H1 (cell line): ENCODE results near the gene RNU7-1. TPM values are rescaled to one million over a fixed set of nuclear protein-coding genes. Genes with fewer than 3 reads are reported as not detected.
A peak's percentile ranks its signal among the peaks of the same experiment; 100 is the strongest.

Experiments
- ASH2L ChIP-seq: fragments of 200-600, 300-600 bp; sonication (generic); IDR thresholded peaks from one replicate; pipeline ENCODE4 v1.7.1; 2017; ENCODE audit warnings: low read length
- ATF3 ChIP-seq: IDR thresholded peaks from 2 replicates; pipeline ENCODE4 v1.6.1; 2011; ENCODE audit warnings: low read depth, mild to moderate bottlenecking, low read length; ENCODE audit not compliant: insufficient read depth
- BACH1 ChIP-seq: IDR thresholded peaks from 2 replicates; pipeline ENCODE4 v1.6.1; 2012; ENCODE audit warnings: low read length, improper control_type of control experiment
- CTBP2 ChIP-seq: IDR thresholded peaks from 2 replicates; pipeline ENCODE4 v1.7.0; 2011; ENCODE audit warnings: borderline replicate concordance, mild to moderate bottlenecking, moderate library complexity, mixed read lengths, low read length; ENCODE audit not compliant: insufficient read depth, insufficient read length
- KDM5A ChIP-seq: fragments of 200-600 bp; IDR thresholded peaks from 2 replicates; pipeline ENCODE4 v1.7.1; 2012; ENCODE audit warnings: mild to moderate bottlenecking, low read length, inconsistent platforms, mixed read lengths
- MAFK ChIP-seq: IDR thresholded peaks from 2 replicates; pipeline ENCODE4 v1.6.1; 2012; ENCODE audit warnings: low read depth, mild to moderate bottlenecking, improper control_type of control experiment, low read length
- PHF8 ChIP-seq: fragments of 200-600 bp; sonication (generic); conservative IDR thresholded peaks from 2 replicates; pipeline ENCODE4 v1.7.1; 2012; ENCODE audit warnings: low read depth, mild to moderate bottlenecking, inconsistent platforms, low read length, moderate library complexity
- POU5F1 ChIP-seq: IDR thresholded peaks from 2 replicates; pipeline ENCODE4 v1.6.1; 2011; ENCODE audit warnings: low read depth, mild to moderate bottlenecking, low read length, moderate library complexity
- RAD21 ChIP-seq, 2 experiments: IDR thresholded peaks in 1 of 2; conservative IDR thresholded peaks in 1 of 2; 2 replicates each; pipeline ENCODE4 v1.6.1; 2011; ENCODE audit warnings: low read depth in 2 of 2, low read length in 2 of 2, improper control_type of control experiment in 1 of 2, inconsistent platforms in 1 of 2, mild to moderate bottlenecking in 1 of 2, moderate library complexity in 1 of 2
- SIRT6 ChIP-seq: IDR thresholded peaks from one replicate; pipeline ENCODE4 v1.7.1; 2012; ENCODE audit warnings: low read length, inconsistent platforms
- SRF ChIP-seq: IDR thresholded peaks from 2 replicates; pipeline ENCODE4 v1.6.1; 2011; ENCODE audit warnings: mild to moderate bottlenecking, low read depth, low read length, moderate library complexity
- TEAD4 ChIP-seq: IDR thresholded peaks from 2 replicates; pipeline ENCODE4 v1.6.1; 2012; ENCODE audit warnings: low read depth, low read length, inconsistent platforms, mixed read lengths
- ZNF274 ChIP-seq: IDR thresholded peaks from 2 replicates; pipeline ENCODE4 v1.7.0; 2012; ENCODE audit warnings: low read length, borderline replicate concordance; ENCODE audit errors: extremely low read depth
- polyA plus RNA-seq, 7 experiments: library from polyadenylated mRNA; depleted of rRNA in 3 of 7; stranded (reverse) in 5 of 7; unstranded in 2 of 7; fragments of >200 nt in 5 of 7; fragments of 200-250 nt in 2 of 7; gene quantifications; 1 replicate in 5 of 7; 2 replicates in 1 of 7; 4 replicates in 1 of 7; pipeline versions ENCODE4 v1.2.1 to v1.2.3, GENCODE V29; 2011 to 2013; ENCODE audit warnings: missing spikeins in 2 of 7, mixed read lengths in 2 of 7
- total RNA-seq: library from RNA; stranded (reverse); fragmentation: NEBNext Ultra II Directional; extraction: Animal tissue kit (Norgen Biotek cat#: 25700); gene quantifications from 2 replicates; pipeline ENCODE4 v1.2.1, GENCODE V29; 2021

RNU7-1 gene
- total and polyA plus RNA-seq, 2 of the 8 experiments (the other 6 are each of a cell fraction or from before 2014, with no cell fraction given), result not detected

GRCh38 chr12:6965026-6965661 lies 21.5 kb downstream of the RNU7-1 start (continued):
- TF ChIP-seq RAD21 (IDR thresholded peaks at IDR 0.05 in 1 of 2, conservative IDR thresholded peaks at IDR 0.05 in 1 of 2; ENCODE audit: low read depth in 2 of 2, low read length in 2 of 2) (peak; percentile 64 to 72), SRF (no peak), ASH2L (no peak), TEAD4 (no peak), ATF3 (no peak), MAFK (no peak), PHF8 (no peak), BACH1 (no peak), ZNF274 (no peak), POU5F1 (no peak), SIRT6 (no peak), CTBP2 (no peak), KDM5A (no peak)
